OCI-M2 (cell line): ENCODE measurements around the gene CA12.
"Not testable (repeated sequence)": the region's sequence is repeated elsewhere in the genome, so short reads cannot be mapped to it uniquely, and the experiment has no call there.

Experiments used
- DNase-seq: peaks from one replicate; lab custom pipeline; 2025; ENCODE audit not compliant: unreplicated experiment; lab: John Stamatoyannopoulos, UW

The CA12 gene

DNA sequence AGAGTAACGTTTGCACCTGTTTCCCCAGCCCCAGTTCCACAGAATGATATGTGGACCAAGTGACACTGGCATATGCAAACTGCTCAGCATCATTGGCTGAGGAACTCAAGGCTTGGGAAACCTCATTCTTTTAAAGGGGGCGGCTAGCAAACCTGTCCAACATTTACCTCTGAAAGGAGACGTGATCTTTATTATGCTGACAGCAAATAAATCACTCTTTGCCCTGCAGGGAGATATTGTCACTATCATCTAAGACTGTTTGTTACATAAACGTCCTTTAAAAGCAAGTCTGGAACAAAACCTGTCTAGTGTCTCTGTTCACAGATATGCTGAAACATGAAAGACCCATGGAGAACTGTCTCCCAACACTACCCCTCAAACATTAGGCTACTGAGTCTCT lies 21.5 kb downstream of the CA12 start:
- DNase-seq: no peak

DNA sequence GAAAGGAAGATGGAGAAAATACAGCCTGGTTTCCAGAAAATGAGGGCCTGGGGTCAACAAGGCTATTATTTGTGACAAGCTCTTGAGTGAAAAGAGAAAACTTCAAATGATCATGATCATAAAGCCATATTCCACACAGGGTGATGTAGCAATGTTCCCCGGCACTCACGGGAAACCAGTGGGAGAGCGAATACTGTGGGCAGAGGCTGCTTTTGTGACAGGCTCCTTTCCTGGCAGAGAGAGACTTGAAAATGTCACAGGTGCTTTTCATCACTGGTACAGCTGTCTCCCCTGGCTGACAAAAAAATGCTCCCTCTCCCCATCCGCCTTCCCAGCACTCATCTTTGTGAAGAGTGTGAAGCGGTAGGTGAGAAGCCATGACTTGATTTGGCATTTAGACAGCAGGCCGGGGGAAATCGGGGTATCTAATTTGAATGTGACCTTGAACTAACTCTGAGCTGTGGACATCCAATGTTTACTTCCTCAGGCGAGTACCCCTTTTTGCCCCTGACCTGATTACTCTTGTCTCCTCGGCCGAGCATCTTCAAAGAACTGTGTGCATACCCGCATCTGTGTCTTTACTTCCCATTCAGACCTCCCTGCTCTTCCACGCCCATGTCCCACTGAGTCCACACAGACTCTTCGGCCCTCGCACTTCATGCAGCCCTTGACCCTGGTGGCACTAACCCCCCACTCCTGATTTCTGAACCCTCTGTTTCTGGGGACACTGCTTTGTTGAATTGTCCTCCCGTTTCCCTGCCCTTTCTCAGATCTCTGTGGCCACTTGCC lies 23.2 kb downstream of the CA12 start:
- DNase-seq: no peak

DNA sequence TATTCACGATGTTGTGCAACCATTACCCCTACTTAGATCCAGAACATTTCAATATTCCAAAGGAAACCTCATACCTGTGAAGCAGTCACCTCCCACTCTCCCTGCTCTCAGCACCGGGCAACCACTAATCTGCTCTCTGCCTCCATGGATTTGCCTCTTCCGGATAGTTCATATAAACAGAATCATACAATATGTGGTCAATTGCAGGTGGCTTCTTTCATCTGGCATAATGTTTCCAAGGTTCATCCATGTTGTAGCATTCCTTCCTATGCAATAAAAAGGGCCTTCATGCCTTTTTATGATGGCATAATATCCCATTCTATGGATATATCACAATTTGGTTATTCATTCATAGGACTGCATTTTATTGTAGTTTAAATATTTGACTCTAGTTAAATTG lies 23.9 kb downstream of the CA12 start:
- no peak for DNase-seq

DNA sequence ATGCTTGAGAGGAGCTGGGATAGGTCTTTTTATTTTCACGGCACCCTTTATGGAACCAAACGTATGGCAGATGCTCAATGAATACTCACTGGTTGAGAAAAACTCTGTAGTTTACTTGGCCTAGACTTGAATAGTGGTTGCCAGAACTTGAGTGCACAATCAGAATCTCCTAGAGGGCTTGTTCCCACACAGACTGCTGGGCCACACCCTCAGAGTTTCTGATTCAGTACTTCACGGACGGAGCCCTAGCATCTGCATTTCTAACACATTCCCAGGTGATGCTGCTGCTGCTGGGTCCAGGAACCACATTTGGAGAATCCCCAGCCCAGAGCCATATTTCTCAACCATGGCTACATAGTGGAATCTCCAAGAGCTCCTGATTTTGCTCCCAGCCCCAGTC lies 24.6 kb downstream of the CA12 start:
- no peak for DNase-seq

DNA sequence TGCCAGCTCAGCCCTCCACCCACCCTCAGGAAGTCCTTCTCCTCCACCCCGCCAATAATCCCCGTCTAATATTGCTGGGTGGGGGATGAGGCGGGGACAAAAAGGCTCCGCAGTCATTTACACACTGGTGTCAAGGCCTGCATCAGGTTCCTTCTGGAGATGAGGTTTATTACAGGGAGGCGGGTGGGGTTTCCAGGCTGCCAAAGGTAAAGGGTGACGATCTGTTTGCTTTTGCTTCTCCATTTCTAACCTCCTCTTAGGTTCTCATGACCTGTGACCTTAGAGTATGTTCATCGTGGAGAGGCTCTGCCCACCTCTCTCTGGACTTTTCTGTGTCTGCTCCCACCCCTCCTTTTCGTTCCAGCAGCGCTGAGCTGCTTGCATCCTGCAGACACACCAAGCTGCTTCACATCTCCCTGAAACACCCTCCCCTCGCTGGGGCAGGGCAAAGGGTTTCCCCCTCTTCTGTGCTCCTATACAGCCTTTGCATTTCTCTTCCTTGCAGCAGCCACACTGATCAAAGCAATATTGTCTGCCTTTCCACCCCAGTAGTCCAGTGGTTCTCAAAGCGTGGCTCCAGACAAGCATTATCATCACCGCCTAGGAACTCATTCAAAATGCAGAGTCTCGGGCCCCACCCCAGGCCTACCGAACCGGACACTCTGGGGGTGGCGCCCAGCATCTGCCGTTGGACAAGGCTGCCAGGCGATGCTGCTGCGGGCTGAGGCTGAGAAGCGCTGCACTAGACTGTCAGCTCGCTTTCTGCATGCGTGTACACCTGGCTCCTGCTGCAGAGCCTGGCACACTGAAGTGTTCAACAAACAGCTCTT lies 26.6 kb downstream of the CA12 start:
- no peak for DNase-seq

DNA sequence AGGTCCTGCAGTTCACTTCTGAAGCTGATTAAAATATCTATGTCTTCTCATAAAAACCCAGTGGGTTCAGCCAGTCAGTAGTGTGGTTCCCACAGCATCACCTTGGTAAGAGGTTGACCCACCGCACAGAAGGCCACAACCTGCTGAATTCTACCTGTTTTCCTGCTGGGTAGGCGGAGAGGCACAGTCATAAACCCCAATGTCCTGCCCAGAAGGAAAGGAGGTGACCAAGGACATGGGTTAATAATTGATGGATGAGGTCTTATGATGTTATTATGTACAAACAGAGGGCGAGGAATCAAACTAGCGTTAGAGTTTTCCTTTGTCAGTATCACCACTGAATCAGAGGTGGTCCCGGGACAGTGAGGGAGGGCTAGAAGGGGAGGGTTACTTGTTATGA lies 27.8 kb downstream of the CA12 start:
- DNase-seq: no peak

DNA sequence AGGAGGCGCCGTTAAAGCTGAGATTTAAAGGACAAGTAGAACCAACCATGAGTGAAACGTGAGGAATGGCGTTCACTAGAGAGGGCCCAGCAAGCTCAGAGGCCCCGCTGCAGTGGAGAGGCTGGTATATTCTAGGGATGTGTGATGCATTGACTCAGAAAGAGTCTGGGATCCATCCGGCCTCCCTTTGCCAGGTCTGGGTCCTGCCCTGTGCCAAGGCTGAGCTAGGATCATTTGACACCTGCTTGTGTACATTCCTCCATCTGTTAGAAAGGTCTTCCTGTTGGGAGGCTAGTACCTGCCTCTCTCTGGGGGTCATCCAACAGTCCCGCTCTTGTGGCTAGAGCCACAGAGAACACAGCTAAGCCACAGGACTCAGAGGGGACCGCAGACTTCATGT lies 28.4 kb downstream of the CA12 start:
- DNase-seq: no peak

DNA sequence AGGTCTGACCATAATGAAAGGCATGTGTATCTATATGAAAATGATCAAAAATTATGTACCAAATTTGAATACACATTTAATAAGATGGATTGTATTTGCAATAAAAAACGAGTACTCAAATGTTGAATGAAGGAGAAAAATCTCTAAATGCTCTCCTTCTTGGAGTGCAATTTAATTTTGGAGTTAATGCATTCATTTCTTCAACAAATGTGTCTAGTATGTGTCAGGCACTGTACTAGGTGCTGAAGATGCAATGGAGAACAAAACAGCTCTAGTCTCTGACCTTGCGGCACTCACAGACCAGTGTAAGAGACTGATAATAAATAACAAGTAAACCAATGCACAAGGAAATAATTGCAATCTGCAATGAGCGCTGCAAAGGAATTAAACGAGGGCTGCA lies 28.8 kb downstream of the CA12 start:
- DNase-seq: no peak

DNA sequence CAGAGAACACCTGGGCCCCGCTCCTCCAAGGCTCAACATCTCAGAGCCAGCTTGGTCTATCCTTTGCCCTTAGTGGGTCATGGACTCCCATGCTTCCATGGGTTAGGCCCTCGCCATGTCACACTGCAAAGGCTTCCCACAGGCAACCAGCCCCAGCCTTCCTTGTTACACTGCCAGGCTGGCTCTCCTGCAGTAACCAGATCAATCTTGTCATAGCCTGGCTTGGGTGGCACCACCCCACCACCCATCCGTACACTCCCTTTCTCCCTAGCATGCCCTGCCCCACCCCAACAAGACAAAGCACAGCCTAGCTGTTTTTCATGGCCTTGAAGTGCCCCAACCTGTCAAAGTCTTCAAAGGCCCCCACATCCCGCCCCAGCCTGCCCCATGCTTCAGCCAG lies 30.5 kb downstream of the CA12 start:
- DNase-seq: no peak

DNA sequence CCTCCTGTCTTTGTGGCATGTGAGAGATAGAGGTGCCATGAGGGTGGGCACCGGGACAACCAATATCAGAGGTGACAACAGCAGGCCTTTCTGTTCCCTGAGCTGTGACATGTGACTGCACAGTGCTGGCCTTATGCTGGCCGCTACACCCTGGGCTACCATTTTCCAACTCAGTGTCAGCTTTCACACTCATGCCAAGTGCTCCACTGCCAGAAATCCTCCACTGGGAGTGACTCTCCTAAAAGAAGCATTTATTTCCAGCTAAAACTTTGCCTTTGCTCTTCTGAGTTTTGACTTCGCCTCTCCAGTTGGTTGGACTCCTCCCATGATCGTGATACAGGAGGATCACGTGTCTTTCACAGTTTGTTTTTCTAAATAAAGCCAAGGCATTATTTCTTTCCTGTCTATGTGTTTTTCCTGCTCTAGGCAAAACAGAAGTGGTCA lies 31.4 kb downstream of the CA12 start:
- no peak for DNase-seq

DNA sequence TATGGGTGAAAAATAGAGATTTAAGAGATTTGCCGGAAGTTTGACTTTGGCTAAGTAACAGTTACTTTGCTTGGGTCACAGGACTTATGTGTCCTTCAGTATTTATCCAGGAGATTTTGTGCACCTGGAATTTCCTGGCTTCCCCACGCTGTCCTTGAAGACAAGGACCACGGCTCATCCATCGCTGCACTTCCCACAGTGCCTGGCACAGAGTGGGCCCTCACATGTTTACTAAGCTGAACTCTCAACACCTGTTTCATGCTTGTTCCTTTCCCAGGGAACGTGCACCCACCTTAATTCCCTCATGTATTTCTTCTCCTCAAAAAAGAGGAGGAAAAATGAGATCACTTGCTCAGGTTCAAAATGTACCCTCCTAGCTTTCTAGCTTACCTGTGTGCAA lies 32.0 kb downstream of the CA12 start:
- DNase-seq: no peak

DNA sequence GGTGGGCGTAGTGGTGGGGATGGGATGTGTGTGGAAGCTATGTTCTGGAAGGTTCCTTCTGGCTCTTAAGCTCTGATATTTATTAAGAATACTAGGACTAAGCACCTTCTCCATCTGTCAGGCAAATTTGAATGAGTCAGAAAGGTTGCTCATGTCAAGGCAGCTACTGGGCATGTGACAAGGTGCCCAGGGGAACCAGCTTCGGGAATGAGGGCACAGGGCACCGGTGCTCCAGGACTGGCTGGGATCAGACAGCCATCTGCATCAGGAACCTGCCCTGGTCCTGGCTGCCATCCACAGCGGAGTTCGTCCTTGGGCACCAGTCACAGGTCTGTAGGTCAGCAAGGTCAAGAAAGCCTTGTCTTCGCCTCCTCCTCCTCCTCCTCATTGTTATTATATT lies 32.5 kb downstream of the CA12 start:
- no peak for DNase-seq

DNA sequence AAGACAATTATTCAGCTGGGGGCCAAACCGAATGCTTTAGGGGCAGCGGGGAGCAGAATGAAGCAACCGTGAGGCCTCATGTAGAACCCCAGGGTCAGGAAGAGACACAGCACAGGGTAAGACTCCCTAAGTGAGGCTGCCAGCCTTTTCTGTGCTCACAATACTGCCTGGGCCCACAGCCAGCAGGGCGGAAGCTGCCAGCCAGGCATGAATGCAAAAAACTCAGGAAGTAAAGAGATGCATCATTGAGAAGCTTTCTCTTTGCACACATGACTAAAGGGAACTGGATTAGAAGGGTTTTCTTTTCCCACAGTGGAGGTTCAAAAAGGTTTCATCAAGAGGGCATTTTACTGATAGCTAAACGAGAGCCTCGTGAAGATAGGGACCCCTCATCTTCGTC lies 33.3 kb downstream of the CA12 start:
- DNase-seq: no peak

DNA sequence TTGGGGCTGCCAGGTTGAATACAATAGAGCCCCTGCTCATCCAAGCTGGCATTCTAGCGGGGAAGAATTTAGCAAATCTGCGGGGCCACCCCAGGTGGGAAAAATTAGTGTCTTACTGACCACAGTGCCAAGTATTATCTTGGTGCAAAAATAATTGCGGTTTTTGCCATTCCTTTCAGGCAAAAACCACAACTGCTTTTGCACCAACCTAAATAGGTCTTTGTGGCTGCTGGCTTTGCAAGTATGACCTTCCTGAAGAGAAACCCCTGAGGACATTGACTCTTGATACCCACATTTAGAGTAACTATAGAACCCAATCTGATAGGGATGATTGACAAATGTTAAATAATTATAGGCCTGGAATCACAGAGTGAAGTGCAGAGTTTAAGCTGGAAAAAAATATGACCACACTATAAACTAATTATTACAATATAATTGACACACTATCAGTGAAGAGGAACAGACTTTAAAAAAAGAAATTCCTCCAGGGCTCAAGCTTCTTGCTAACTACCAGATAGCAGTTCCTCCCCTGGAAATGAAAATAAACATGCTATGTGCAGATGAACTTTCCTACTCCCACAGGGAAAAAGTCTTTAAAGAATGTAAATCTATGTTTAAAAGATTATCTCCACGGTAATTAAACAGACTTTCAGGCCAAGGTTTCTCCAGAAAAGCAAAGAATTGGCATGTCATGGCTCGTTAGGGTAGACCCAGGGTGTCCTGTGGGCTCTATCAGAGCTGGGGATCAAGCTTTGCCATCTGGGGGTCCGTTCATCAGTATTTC lies 34.4 kb downstream of the CA12 start:
- no peak for DNase-seq

DNA sequence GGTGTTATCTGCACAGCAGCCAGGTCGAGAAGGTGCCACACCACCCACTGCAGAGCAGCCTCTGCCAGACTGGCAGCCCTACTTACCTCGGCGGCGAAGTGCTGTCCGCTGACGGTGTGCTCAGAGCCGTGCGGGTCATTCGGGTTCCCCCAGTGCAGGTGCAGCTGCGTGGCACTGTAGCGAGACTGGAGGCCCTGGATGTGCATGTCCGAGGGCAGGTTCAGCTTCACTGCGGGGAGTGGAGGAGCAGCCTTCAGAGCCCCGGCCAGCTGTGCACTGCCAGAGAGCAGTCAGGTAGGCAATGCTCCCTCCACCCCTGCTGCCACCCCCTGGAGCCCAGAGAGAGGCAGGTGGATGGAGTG lies 36.3 kb downstream of the CA12 start:
- no peak for DNase-seq

DNA sequence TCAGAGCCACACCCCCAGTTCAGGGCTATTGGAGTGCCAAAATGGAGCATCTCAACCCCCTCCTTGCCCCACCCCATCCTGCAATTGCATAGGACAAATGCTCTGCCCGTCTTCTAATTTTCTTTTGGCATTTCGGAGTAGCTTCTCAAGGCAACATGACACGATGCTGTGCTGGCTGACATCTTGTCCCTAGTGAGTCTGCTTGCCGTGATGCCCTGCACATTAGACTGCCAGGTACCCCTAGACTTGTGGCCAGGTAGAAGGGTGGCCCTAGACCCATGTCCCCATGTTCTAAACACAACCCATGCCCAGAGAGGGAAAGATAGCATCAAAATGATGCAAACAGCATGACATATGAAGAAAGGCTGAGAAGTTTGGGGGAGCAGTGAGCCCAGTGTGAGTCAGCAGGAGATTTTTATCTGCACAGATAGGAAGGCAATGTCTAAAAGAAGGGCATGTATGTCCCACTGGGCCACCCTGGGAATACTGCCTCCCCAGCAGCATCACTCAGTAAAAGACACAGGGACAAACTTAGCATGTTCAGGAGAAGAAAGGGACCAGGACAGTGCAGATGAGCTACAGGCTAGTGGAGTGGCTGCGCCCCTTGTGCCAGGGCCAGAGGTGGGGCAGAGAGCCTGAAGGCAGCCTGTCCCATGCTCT lies 36.8 kb downstream of the CA12 start:
- DNase-seq: no peak

DNA sequence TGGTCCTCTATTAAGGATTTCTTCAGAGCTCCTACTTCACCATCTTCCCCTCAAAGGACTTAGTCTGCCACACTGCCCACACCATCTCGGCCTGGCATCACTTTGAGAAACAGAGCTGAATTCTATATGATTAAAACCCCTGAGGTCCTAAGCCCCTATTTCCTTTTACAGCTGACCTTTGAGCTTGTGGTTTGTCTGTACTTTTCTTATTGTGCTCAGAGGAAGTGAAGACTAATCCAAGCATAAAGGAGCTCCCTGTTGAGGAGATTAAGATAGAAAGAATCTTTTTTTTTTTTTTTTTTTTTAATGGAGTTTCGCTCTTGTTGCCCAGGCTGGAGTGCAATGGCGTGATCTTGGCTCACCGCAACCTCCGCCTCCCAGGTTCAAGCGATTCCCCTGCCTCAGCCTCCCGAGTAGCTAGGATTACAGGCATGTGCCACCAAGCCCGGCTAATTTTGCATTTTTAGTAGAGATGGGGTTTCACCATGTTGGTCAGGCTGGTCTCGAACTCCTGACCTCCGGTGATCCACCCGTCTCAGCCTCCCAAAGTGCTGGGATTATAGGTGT lies 38.6 kb downstream of the CA12 start:
- DNase-seq: not testable (repeated sequence)

DNA sequence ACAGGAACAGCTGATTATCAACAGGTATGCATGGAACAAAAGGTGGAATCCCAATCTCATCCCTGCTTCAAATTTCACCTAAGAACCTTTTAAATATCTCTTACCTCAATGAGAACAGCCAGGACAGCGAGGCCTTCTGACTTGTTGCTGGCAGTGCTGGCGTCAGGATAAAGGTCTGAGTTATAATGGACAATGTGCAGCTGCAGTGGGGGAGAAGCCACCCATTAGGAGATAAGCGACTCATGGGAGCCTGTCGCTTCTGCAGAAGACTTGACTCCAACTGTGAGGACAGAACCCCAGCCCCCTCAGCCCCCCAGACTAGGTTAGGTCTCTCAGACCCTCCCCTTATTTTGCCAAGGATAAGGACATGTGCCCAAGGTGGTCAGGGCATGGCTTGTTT lies 39.7 kb downstream of the CA12 start:
- DNase-seq: no peak

DNA sequence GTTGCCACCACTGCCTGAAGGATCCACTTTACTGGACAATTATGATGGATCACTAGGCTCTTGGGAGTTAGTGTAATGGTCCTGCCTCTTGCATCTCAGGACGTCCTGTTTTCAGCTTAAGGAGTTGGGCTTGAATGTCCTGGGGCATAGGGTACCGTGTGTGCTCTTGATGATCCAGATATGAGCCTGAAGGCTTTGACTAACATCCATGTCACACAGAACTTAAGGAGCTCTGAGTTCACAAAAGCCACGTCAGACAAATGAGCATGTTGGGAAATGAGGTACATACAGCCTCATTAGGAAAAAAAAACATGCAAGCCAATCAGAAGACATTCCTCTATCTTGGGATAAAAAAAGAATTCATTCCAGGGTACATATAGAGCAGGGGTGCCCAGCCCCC lies 40.8 kb downstream of the CA12 start:
- no peak for DNase-seq

DNA sequence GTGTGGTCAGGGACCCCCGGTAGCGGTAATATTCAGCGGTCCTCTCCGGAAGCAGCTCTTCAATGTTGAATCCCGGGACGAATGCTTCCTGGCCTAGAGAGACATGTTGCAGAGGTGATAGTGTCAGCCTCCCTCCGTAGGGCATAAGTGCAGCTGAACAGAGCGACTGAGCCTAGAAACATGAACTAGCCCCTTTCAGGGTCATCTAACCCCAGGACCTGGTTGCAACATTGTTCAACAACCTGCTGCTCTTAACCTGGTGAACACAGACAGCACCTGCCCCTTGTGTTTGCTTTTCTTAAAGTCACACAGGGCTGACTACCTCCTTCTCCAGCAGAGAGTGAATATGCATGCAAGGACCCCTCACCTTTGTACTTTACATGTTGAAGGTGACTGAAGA lies 41.3 kb downstream of the CA12 start:
- no peak for DNase-seq

DNA sequence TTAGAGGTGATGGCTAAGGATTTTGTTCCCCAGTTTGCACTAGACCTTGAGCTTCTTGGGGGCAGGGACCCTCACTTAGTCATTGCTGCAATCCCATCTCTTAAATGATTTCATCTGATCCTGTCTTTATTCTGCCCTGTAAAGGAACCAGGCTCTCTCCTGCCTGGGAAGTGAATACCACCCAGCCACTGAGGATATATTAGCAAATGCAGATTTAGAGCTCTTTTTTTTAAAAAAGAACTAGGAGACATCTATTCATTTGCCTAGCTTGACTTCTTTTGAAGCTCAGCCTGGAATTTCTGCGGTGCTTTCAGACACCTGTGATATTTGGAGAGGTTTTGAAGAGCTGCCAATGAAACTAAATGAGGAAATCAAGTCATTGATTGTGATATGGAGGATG lies 41.8 kb downstream of the CA12 start:
- no peak for DNase-seq
